Measurements from ENCODE around the gene CD274.
A peak's percentile ranks its signal among the peaks of the same experiment; 100 is the strongest.

CD274 gene

DNA sequence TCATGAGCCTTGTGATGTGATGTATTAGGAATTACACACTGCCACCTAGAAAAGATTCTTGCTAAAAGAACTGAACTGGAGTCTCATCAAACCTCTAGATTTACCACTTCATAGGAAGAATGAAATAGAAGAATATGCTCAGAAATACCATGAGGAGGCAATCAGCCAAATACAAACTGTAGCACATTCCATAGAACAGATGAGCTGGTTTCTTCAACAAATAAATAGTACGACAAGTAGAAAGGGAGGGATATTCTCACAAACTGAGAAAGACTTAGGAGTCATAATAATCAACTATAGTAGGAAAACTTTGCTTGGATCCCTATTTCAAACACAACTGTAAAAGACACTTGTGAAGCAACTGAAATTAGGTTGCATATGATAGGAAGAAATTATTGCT lies 28.1 kb upstream of the CD274 start:
- TF ChIP-seq, protein P1, sequence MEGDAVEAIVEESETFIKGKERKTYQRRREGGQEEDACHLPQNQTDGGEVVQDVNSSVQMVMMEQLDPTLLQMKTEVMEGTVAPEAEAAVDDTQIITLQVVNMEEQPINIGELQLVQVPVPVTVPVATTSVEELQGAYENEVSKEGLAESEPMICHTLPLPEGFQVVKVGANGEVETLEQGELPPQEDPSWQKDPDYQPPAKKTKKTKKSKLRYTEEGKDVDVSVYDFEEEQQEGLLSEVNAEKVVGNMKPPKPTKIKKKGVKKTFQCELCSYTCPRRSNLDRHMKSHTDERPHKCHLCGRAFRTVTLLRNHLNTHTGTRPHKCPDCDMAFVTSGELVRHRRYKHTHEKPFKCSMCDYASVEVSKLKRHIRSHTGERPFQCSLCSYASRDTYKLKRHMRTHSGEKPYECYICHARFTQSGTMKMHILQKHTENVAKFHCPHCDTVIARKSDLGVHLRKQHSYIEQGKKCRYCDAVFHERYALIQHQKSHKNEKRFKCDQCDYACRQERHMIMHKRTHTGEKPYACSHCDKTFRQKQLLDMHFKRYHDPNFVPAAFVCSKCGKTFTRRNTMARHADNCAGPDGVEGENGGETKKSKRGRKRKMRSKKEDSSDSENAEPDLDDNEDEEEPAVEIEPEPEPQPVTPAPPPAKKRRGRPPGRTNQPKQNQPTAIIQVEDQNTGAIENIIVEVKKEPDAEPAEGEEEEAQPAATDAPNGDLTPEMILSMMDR (IDR thresholded peaks at IDR 0.05; ENCODE audit: low read depth, low read length, missing control alignments), result no peak
- no peak overlapping the region for H3K4me3 ChIP-seq (ENCODE audit: low read depth, low read length)
- DNase-seq (ENCODE audit: low read depth), result no peak

DNA sequence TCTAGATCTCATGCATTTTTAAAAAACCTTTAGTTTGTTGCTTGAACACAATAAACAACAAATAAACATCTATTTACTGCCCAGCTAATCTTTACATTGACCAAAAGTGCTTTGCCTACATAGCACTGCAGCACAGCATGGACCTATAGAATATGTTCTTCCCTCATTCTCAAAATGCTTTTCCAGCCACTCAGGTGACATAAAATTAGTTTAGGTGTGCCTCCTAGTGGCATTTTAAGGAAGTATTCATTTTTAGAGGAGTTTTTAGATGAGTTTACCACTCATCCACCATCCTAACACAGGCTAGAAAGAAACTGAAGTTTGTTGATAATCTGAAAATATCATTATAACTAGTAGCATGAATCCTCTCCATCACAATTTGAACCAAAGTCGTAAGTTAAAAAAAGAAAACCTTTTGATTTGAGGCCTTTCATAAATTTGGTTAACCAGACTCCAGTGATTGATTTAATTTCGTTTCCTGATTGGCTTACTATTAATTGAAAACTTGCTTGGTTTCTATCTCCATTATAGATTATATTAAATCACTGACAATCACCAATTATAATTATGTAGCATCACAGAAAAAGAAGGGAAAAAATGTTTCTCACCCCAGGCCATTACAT lies 25.2 kb upstream of the CD274 start:
- TF ChIP-seq, protein P1 (IDR thresholded peaks at IDR 0.05; ENCODE audit: low read depth, low read length, missing control alignments), result peak; percentile 45
- no peak overlapping the region for H3K4me3 ChIP-seq (ENCODE audit: low read depth, low read length)
- DNase-seq (ENCODE audit: low read depth), result peak; percentile 22

DNA sequence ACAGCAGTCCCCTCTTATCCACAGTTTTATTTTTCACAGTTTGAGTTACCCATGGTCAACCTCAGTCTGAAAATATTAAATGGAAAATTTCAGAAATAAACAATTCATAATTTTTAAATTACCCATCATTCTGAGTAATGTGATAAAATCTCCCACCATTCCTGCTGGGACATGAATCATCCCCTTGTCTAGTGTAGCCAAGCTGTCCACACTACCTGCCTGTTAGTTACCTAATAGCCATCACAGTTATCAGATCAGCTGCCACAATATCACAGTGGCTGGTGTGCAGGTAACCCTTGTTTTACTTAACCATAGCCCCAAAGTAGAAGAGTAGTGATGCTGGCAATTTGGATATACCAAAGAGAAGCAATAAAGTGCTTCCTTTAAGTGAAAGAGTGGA lies 23.3 kb upstream of the CD274 start:
- DNase-seq (ENCODE audit: low read depth), result no peak
- TF ChIP-seq, protein P1 (IDR thresholded peaks at IDR 0.05; ENCODE audit: low read depth, low read length, missing control alignments), result no peak
- H3K4me3 ChIP-seq (ENCODE audit: low read depth, low read length), result no peak overlapping the region

DNA sequence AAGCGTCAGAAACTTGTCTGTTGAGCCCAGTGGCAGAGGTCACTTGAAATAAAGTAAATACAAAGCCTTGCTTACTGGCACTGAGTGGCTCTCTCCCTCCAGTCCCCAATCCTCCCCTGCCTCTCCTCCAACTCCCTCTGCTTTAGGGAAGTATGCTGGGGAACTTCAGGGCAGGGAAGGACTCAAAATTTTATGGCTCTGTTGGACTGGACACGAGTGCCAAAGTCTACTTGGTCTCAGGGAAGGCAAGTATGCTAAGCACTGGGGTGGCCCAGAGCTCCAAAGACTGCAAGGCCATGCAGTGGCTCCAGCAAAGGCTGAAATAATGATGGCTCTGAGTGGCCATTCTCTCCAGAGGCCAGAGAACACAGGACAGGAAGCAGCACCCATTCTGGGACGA lies 22.2 kb upstream of the CD274 start:
- no peak overlapping the region for H3K4me3 ChIP-seq (ENCODE audit: low read depth, low read length)
- DNase-seq (ENCODE audit: low read depth), result no peak
- TF ChIP-seq, protein P1 (IDR thresholded peaks at IDR 0.05; ENCODE audit: low read depth, low read length, missing control alignments), result no peak

DNA sequence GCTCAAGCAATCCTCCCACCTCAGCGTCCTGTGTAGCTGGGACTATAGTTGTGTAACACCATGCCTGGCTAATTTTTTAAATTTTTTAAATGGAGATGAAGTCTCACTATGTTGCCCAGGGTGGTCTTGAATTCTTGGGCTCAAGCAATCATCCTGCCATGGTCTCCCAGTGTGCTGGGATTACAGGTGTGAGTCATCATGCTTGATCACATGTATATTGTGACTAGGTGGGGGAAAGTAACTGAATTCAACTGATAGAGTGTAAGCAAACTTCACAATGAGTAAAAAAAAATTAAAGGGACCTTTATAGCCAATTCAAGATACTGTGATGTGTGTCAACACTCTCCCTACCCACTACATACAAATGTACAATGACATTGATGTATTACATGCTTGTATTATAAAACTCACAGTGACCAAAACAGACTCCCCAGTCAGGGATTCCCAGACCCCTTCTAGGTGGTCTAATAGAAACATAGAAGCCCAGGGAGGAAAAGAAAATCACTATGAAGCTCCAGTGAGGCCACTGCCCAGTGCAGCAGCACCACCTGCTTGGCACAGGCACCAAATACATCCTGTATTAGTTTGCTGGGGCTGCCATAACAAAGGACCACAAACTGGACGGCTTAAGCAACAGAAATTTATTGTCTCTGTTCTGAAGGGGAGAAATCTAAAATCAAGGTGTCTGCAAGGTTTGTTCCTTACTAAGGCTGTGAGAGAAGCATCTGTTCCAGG lies 21.4 kb upstream of the CD274 start:
- DNase-seq (ENCODE audit: low read depth), result no peak
- H3K4me3 ChIP-seq (ENCODE audit: low read depth, low read length), result no peak overlapping the region
- TF ChIP-seq, protein P1 (IDR thresholded peaks at IDR 0.05; ENCODE audit: low read depth, low read length, missing control alignments), result no peak

DNA sequence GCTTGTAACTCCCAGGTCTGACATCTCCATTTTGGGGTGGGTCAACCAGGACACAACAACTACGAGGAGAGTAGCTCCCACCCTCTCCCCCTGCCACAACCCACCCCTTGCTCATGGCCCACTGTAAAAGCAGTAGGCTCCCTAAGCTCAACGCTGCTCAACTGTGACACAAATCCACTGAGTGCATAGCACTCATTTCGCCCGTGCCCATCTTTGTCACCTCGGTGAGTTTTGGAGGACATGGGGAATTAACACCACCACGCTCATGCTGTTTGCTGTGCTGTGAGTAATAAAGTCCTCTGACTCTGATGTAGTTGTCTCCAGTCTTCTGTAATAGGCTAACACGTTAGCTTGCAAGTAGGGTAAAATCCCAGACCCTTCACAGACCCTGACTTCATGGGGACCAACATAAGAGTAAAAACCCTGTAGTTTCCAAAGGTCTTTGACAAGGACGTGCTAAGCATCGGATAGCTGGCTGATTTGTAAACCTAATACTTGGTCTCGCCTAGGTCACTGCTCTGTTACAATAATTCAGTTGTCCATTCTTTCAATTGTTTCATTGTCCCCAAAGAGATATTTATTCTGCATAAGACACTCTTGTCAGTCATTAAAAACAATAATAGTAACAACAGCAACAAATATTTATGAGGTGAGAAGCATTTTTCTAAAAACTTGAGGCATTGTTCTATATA lies 20.3 kb upstream of the CD274 start:
- DNase-seq (ENCODE audit: low read depth), result no peak
- TF ChIP-seq, protein P1 (IDR thresholded peaks at IDR 0.05; ENCODE audit: low read depth, low read length, missing control alignments), result no peak
- no peak overlapping the region for H3K4me3 ChIP-seq (ENCODE audit: low read depth, low read length)

Data from GM12864 (cell line).